Thyroid gland (tissue), 4 donors: Measurements from ENCODE around the gene TAP2. TPM values are rescaled to one million over a fixed set of nuclear protein-coding genes. Genes with fewer than 3 reads are reported as not detected.

ENCODE experiments used
- DNase-seq, 2 donors: peaks; one replicate each; pipeline ENCODE4 v3.0.0-alpha.2; 2019
- H3K27ac ChIP-seq, 3 donors: fragments of 200-600 bp; sonication (generic); 1 replicate in 2 of 3; 2 replicates in 1 of 3; pipeline ENCODE4 v1.5.1; 2016 to 2019; ENCODE audit warnings: mild to moderate bottlenecking in 1 of 3, moderate library complexity in 1 of 3
- H3K27me3 ChIP-seq: fragments of 200-600 bp; sonication (generic); one replicate; pipeline ENCODE4 v1.5.1; 2019
- H3K36me3 ChIP-seq, 2 donors: fragments of 200-600 bp; sonication (generic); one replicate each; pipeline ENCODE4 v1.5.1; 2016 to 2019
- H3K4me1 ChIP-seq, 2 donors: fragments of 200-600 bp; sonication (generic); one replicate each; pipeline ENCODE4 v1.5.1; 2017 to 2019
- H3K4me3 ChIP-seq, 3 donors: fragments of 200-600 bp; sonication (generic); replicated peaks in 1 of 3; 1 replicate in 2 of 3; 2 replicates in 1 of 3; pipeline ENCODE4 v1.5.1; 2016; ENCODE audit warnings: mild to moderate bottlenecking in 1 of 3
- H3K9me3 ChIP-seq: fragments of 200-600 bp; sonication (generic); one replicate; pipeline ENCODE4 v1.5.1; 2017
- CTCF ChIP-seq, 6 experiments: fragments of 200-600 bp in 3 of 6; fragments of 450-650 bp in 3 of 6; sonication (generic) in 3 of 6; IDR thresholded peaks; one replicate each; pipeline ENCODE4 v1.5.1; 2016 to 2019; ENCODE audit warnings: antibody characterized with exemption in 6 of 6, mild to moderate bottlenecking in 2 of 6, inconsistent platforms in 1 of 6, moderate library complexity in 1 of 6
- POLR2A ChIP-seq, 2 donors: fragments of 450-650 bp; IDR thresholded peaks; one replicate each; pipeline ENCODE4 v1.6.1; 2017; ENCODE audit warnings: antibody characterized with exemption in 2 of 2, mild to moderate bottlenecking in 2 of 2, moderate library complexity in 1 of 2
- WGBS, 2 donors: methylation state at CpG; one replicate each; pipeline ENCODE4 v1.1.5; 2017; 5-methylcytosine and 5-hydroxymethylcytosine counted together
- intact Hi-C: fragments of 100-400 bp; cut with DNase I; formaldehyde crosslinking; loops from one replicate; pipeline ENCODE4 v1.15.1; 2023
- total RNA-seq, 4 donors: library from RNA; depleted of rRNA; stranded (reverse); fragments of >200 nt; gene quantifications; one replicate each; pipeline ENCODE4 v1.2.3, GENCODE V29; 2016

The TAP2 gene
- total RNA-seq, 4 donors from 2014 or later, result 6.9 to 31.9 (median 8.2) TPM

GRCh38 chr6:32860674-32861073, 22.1 kb upstream of the TAP2 start:
- Histone ChIP-seq H3K36me3 (no peaks in the 10 kb centered on the region), H3K27me3 (no peaks in the 10 kb centered on the region), H3K4me1 (peaks cover 5 to 7% of the 10 kb centered on the region in 2 donors), H3K9me3 (no peaks in the 10 kb centered on the region), H3K4me3 (no peak overlapping the region), H3K27ac (peak overlapping the region; percentile 19 to 74 (median 31))
- DNase-seq, result no peak
- TF ChIP-seq CTCF (IDR thresholded peaks at IDR 0.05) (no peak), POLR2A (IDR thresholded peaks at IDR 0.05) (no peak)
- intact Hi-C loops, result no loop called here
- WGBS, 2 donors, result 50 to 56% methylated on average over 1 of the region's 1 CpG

GRCh38 chr6:32858194-32858593, 19.7 kb upstream of the TAP2 start:
- no peaks in the 10 kb centered on the region for H3K36me3 ChIP-seq
- intact Hi-C loops, result no loop called here
- no peak for DNase-seq

GRCh38 chr6:32857156-32857891, 18.8 kb upstream of the TAP2 start:
- Histone ChIP-seq H3K9me3 (no peaks in the 10 kb centered on the region), H3K4me3 (no peak overlapping the region), H3K36me3 (no peaks in the 10 kb centered on the region), H3K4me1 (peaks cover 5 to 16% of the 10 kb centered on the region in 2 donors), H3K27ac (no peak overlapping the region), H3K27me3 (no peaks in the 10 kb centered on the region)
- 82 to 94% methylated on average over 14 of the region's 14 CpGs for WGBS, 2 donors
- intact Hi-C loops, result no loop called here
- no peak for DNase-seq
- no peak for TF ChIP-seq POLR2A (IDR thresholded peaks at IDR 0.05)
- no peak for TF ChIP-seq CTCF (IDR thresholded peaks at IDR 0.05)

More at GRCh38 chr6:32858194-32858593, 19.7 kb upstream of the TAP2 start:
- WGBS, 2 donors, result 85 to 88% methylated on average over 5 of the region's 5 CpGs
- Histone ChIP-seq H3K27me3 (no peaks in the 10 kb centered on the region), H3K4me1 (peaks cover 5 to 13% of the 10 kb centered on the region in 2 donors), H3K4me3 (no peak overlapping the region), H3K9me3 (no peaks in the 10 kb centered on the region), H3K27ac (no peak overlapping the region)
- no peak for TF ChIP-seq POLR2A (IDR thresholded peaks at IDR 0.05)
- TF ChIP-seq CTCF (IDR thresholded peaks at IDR 0.05), result no peak

GRCh38 chr6:32855467-32856174, 17.1 kb upstream of the TAP2 start:
- TF ChIP-seq POLR2A (IDR thresholded peaks at IDR 0.05) (no peak), CTCF (IDR thresholded peaks at IDR 0.05) (no peak)
- intact Hi-C loops, result no loop called here
- Histone ChIP-seq H3K27me3 (no peaks in the 10 kb centered on the region), H3K4me1 (peaks cover under 1 to 18% of the 10 kb centered on the region in 2 donors), H3K36me3 (peaks cover under 1 to 3% of the 10 kb centered on the region in 2 donors), H3K27ac (peak overlapping the region in 1 of 3 donors; percentile 98), H3K4me3 (no peak overlapping the region), H3K9me3 (no peaks in the 10 kb centered on the region)
- DNase-seq, result no peak
- WGBS, 2 donors, result 83 to 84% methylated on average over 8 of the region's 8 CpGs
